Common myeloid progenitor, CD34-positive (primary cell): ENCODE measurements around the gene FLT1.

Source experiments
- CTCF ChIA-PET: fragments of 350-600 bp; sonication (Branson Sonifier 250); formaldehyde crosslinking; loops from one replicate; lab custom pipeline; 2021; ENCODE audit warnings: antibody characterized with exemption; lab: Charles Lee
- POLR2A ChIA-PET: fragments of 350-600 bp; sonication (Branson Sonifier 250); formaldehyde crosslinking; loops from one replicate; lab custom pipeline; 2021; ENCODE audit warnings: antibody characterized with exemption; lab: Charles Lee
- DNase-seq, 3 donors: peaks; one replicate each; pipeline versions ENCODE4 v3.0.0 to v3.0.0-alpha.2; 2013
- H3K27ac ChIP-seq, 2 experiments: 1 replicate in 1 of 2; 2 replicates in 1 of 2; pipeline ENCODE4 v1.7.0; 2013; ENCODE audit warnings: inconsistent platforms in 2 of 2, low read length in 2 of 2, mild to moderate bottlenecking in 2 of 2, low read depth in 1 of 2, moderate library complexity in 1 of 2; ENCODE audit not compliant: severe bottlenecking in 2 of 2, insufficient read depth in 1 of 2, poor library complexity in 1 of 2
- H3K27me3 ChIP-seq, 5 experiments: replicated peaks in 2 of 5; 1 replicate in 3 of 5; 2 replicates in 2 of 5; pipeline versions ENCODE4 v1.6.1 to v1.7.0; 2013; ENCODE audit warnings: low read length in 4 of 5, mild to moderate bottlenecking in 2 of 5, moderate library complexity in 2 of 5, inconsistent platforms in 1 of 5; ENCODE audit not compliant: insufficient read depth in 5 of 5, control insufficient read depth in 4 of 5
- H3K36me3 ChIP-seq, 4 experiments: 1 replicate in 2 of 4; 2 replicates in 2 of 4; pipeline versions ENCODE4 v1.6.1 to v1.7.0; 2013; ENCODE audit warnings: low read length in 3 of 4, control low read depth in 1 of 4, mild to moderate bottlenecking in 1 of 4; ENCODE audit not compliant: control insufficient read depth in 4 of 4, insufficient read depth in 4 of 4
- H3K4me1 ChIP-seq, 4 experiments: 1 replicate in 3 of 4; 2 replicates in 1 of 4; pipeline versions ENCODE4 v1.6.1 to v1.7.1; 2013; ENCODE audit warnings: low read length in 3 of 4, mild to moderate bottlenecking in 3 of 4, control low read depth in 1 of 4, inconsistent platforms in 1 of 4, moderate library complexity in 1 of 4; ENCODE audit not compliant: control insufficient read depth in 4 of 4, insufficient read depth in 4 of 4; ENCODE audit errors: control extremely low read depth in 1 of 4
- H3K4me3 ChIP-seq, 7 experiments: 1 replicate in 4 of 7; 2 replicates in 3 of 7; pipeline versions ENCODE4 v1.5.1 to v1.7.0; 2013; ENCODE audit warnings: mild to moderate bottlenecking in 7 of 7, low read length in 6 of 7, moderate library complexity in 6 of 7, inconsistent platforms in 2 of 7, low read depth in 2 of 7, control low read depth in 1 of 7; ENCODE audit not compliant: insufficient read depth in 4 of 7, control insufficient read depth in 1 of 7; ENCODE audit errors: extremely low read depth in 1 of 7
- H3K9me3 ChIP-seq, 5 experiments: 1 replicate in 4 of 5; 2 replicates in 1 of 5; pipeline versions ENCODE4 v1.6.1 to v1.7.1; 2013; ENCODE audit warnings: low read length in 4 of 5, mild to moderate bottlenecking in 2 of 5, inconsistent platforms in 1 of 5, low read depth in 1 of 5, moderate library complexity in 1 of 5; ENCODE audit not compliant: control insufficient read depth in 4 of 5, insufficient read depth in 2 of 5; ENCODE audit errors: control extremely low read depth in 1 of 5
- WGBS: methylation state at CpG from one replicate; pipeline ENCODE4 v1.1.5; 2013; ENCODE audit not compliant: insufficient coverage; 5-methylcytosine and 5-hydroxymethylcytosine counted together

FLT1 gene

DNA sequence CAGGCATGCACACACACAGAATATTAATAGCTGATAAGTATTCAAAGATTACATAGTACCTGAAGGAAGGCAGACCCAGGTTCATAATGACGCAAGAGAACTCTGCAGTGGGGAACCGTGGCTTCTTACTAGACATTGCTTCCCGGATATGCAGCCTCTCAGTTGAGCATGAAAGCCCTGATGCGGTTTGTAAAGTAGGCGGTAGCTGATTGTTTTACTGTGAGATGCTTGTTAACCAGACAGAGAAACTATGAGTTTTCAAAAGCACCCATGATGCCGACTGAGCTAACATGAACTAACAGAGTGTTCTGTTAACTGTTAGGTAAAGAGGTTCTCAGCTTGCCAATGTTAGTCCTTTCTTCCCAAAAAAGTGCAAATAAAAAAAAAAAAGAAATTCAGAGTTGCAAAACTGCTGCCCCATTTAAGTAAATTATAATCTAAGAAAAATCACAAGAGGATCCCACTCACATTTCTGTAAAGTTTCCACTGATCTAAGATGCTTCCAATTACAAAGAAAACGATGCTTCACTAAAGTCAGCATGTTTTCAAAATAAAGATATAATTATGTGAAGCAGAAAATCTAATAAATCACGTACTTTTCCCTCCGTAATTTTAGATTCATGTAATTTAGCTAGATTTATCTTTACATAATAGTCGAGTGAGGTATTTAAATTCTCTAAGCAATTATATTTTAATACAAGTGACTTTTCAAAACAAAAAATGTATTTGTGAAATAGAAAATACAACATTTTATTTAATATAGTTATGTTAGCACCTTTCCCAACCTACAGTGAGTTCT lies 2.2 kb downstream of the FLT1 start:
- Histone ChIP-seq H3K27me3 (peaks cover 0 to 51% (median 12%) of the 10 kb centered on the region in 5 experiments), H3K9me3 (no peaks in the 10 kb centered on the region), H3K27ac (no peak overlapping the region), H3K36me3 (no peaks in the 10 kb centered on the region), H3K4me3 (no peak overlapping the region), H3K4me1 (peaks cover 20 to 78% (median 73%) of the 10 kb centered on the region in 4 experiments)
- WGBS: 86% methylated on average over 6 of the region's 10 CpGs
- no peak for DNase-seq
- CTCF ChIA-PET: interaction anchor here (1.0 to 1.4 kb wide), 2 partner anchors 13 to 28 kb away, joined by 3 read pairs; no protein-coding TSS in a partner anchor
- POLR2A ChIA-PET: no interaction called here

DNA sequence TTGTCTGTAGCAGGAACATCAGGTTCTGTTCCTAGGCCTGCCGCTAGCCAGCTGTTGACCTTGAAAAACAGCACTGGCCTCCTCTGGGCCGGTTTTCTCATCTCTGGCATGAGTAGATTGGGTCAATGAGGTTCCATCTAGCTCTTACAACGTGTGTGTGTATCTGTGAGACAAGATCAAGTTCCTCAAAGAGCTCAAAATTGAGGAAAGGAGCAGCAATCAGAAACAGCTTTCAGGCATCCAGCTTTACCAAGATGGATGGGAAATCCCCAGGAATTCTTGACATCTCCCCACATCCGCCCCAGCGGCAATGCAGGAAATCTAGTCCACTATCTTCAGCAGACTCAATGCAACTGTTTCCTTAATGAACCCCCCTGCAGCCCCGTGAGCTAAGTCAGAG lies 4.9 kb downstream of the FLT1 start:
- no peaks in the 10 kb centered on the region for H3K9me3 ChIP-seq
- peak in 1 of 3 donors; percentile 68 for DNase-seq
- H3K27me3 ChIP-seq: peaks cover 0 to 34% (median 12%) of the 10 kb centered on the region in 5 experiments
- H3K36me3 ChIP-seq: no peaks in the 10 kb centered on the region
- H3K4me1 ChIP-seq: peaks cover 13 to 53% (median 52%) of the 10 kb centered on the region in 4 experiments
- POLR2A ChIA-PET: no interaction called here
- WGBS: 0% methylated on average over 6 of the region's 6 CpGs
- CTCF ChIA-PET: interaction anchor here (1.1 to 3.1 kb wide), 5 partner anchors 11 to 164 kb away, joined by 3 to 12 read pairs (median 4); no protein-coding TSS in a partner anchor
- H3K27ac ChIP-seq: no peak overlapping the region
- H3K4me3 ChIP-seq: peak overlapping the region in 1 of 7 experiments; percentile 36

DNA sequence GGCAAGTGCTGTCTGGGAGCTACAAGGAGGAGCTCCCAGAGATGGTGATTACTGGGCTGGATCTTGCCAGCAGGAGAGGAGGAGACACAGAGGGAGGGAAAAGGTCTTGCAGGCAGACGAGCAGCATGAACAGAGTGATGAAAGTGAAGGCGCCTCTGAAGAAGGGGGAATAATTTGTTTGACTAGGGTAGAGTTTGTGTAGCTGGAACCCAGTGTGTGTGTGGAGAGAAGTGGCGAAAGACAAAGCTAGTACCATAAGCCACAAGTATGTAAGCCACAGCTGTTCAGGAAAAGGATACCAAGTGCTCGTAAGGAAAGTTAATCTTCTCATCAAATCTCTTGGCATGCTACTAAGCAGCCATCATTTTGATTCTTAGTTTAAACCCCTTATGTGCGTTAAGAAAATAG lies 5.4 kb downstream of the FLT1 start:
- Histone ChIP-seq H3K4me1 (peaks cover 13 to 47% (median 47%) of the 10 kb centered on the region in 4 experiments), H3K9me3 (no peaks in the 10 kb centered on the region), H3K27me3 (peaks cover 0 to 28% (median 12%) of the 10 kb centered on the region in 5 experiments), H3K27ac (no peak overlapping the region), H3K4me3 (peak overlapping the region in 1 of 7 experiments; percentile 35), H3K36me3 (no peaks in the 10 kb centered on the region)
- peak in 2 of 3 donors; percentile 77 to 82 for DNase-seq
- WGBS: 0% methylated on average over 2 of the region's 5 CpGs
- POLR2A ChIA-PET: no interaction called here
- CTCF ChIA-PET: interaction anchor here (0.7 to 3.1 kb wide), 3 partner anchors 10 to 98 kb away, joined by 3 to 12 read pairs (median 3); no protein-coding TSS in a partner anchor

DNA sequence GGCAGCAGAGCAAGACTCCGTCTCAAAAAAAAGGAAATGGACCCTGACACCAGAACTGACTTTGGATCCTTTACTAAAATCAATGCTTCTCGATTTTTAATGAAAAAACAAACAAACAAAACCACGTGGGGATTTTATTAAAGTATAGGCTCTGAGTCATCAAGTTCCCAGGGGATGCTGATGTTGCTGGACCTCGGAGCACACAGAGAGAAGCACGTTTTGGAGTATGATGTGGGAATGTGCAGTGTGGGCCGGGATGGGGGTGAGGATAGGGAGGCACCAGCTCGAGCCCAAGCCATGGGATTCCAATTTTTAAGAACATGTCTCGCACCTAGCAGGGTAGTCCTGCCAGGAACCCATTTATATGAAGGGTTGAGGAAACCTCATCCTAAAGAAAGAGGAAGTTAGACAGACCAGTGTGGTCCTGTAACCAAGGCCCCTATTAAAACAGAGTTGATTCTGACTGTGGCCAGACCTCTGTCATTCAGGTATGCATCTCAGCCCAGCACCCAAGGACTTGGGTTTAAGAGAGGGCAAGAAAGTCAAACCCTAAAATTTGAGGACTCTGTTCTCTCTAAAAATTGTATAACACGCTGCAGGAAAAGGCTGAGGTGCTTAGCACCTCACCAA lies 6.4 kb downstream of the FLT1 start:
- POLR2A ChIA-PET: no interaction called here
- peak in 2 of 3 donors; percentile 71 to 78 for DNase-seq
- Histone ChIP-seq H3K27ac (no peak overlapping the region), H3K36me3 (no peaks in the 10 kb centered on the region), H3K27me3 (peaks cover 0 to 22% (median 10%) of the 10 kb centered on the region in 5 experiments), H3K9me3 (no peaks in the 10 kb centered on the region), H3K4me1 (peaks cover 13 to 37% (median 36%) of the 10 kb centered on the region in 4 experiments), H3K4me3 (no peak overlapping the region)
- CTCF ChIA-PET: interaction anchor here (0.7 to 3.1 kb wide), 2 partner anchors 9 to 26 kb away, joined by 3 to 12 read pairs; no protein-coding TSS in a partner anchor
- WGBS: 79% methylated on average over 6 of the region's 9 CpGs

DNA sequence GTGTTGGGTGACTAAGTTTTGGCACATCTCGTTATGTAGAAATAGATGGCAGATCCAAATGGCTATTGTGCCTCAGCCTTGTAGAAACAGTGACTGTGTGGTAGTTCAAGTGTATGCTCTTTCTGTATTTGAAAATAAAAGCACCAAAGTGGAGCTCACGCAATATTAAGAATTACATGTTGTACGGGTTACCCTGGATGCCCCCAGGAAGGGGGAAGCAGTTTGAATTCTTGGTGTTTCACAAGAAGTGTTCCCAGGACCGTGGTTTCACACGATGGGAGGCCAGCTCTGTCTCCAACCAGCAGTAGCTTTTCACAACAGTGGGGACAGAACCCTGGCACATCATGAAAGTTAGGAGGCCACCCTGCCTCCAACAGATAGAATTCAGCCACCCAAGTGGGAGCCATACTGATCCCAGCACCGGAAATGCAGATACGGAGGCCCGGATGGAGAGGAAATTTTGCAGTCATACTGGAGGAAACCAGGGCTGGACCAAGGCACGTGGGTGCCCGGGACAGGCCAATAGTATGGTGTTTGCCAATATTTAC lies 8.9 kb downstream of the FLT1 start:
- Histone ChIP-seq H3K36me3 (no peaks in the 10 kb centered on the region), H3K4me1 (peaks cover 13 to 31% (median 29%) of the 10 kb centered on the region in 4 experiments), H3K27ac (no peak overlapping the region), H3K27me3 (peaks cover 0 to 4% (median 0%) of the 10 kb centered on the region in 5 experiments), H3K4me3 (no peak overlapping the region), H3K9me3 (no peaks in the 10 kb centered on the region)
- DNase-seq: no peak
- CTCF ChIA-PET: no interaction called here
- 86% methylated on average over 10 of the region's 10 CpGs for WGBS
- POLR2A ChIA-PET: no interaction called here

DNA sequence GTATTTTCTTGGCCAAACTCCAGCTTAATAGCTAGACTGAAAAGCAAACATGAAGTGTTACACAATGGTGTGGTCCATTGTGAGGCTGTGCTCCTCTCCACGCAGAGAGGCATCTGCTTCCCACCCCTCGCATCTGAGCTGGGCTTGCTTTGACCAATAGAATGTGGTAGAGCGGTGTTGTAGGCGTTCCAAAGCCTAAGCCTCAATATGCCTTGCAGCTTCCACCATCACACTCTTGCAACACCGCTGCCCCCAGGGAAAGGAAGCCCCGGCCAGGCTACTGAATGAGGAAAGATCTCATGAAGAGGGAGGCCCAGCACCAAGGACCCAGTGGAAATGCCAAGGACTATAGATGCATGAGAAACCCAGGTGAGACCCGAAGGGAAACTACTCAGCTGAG lies 9.4 kb downstream of the FLT1 start:
- Histone ChIP-seq H3K27me3 (peaks cover 0 to 4% (median 0%) of the 10 kb centered on the region in 5 experiments), H3K27ac (no peak overlapping the region), H3K4me3 (no peak overlapping the region), H3K36me3 (no peaks in the 10 kb centered on the region), H3K4me1 (peaks cover 13 to 27% (median 25%) of the 10 kb centered on the region in 4 experiments), H3K9me3 (no peaks in the 10 kb centered on the region)
- ChIA-PET POLR2A (no interaction called here), CTCF (no interaction called here)
- no peak for DNase-seq
- WGBS: 100% methylated on average over 3 of the region's 7 CpGs
